Erythroblast (primary cell): ENCODE results near the gene PKNOX1.
"Not testable (repeated sequence)": the region's sequence is repeated elsewhere in the genome, so short reads cannot be mapped to it uniquely, and the experiment has no call there.

Experiments used
- GATA1 ChIP-seq: IDR thresholded peaks from 2 replicates; pipeline ENCODE4 v1.6.1; 2011; ENCODE audit warnings: low read depth, mild to moderate bottlenecking, control low read depth, low read length, moderate library complexity
- POLR2A ChIP-seq: IDR thresholded peaks from 2 replicates; pipeline ENCODE4 v1.6.1; 2011; ENCODE audit warnings: mild to moderate bottlenecking, low read length

GRCh38 chr21:42932378-42933136, 41.8 kb upstream of the PKNOX1 start:
- not testable (repeated sequence) for TF ChIP-seq POLR2A, GATA1
